Right forelimb (tissue), 1 donor: ENCODE data around the gene ERBB3.
"Not testable (repeated sequence)": the region's sequence is repeated elsewhere in the genome, so short reads cannot be mapped to it uniquely, and the experiment has no call there.

Experiments used
- DNase-seq: peaks from one replicate; pipeline ENCODE4 v3.0.0-alpha.2; 2018

Gene ERBB3

DNA sequence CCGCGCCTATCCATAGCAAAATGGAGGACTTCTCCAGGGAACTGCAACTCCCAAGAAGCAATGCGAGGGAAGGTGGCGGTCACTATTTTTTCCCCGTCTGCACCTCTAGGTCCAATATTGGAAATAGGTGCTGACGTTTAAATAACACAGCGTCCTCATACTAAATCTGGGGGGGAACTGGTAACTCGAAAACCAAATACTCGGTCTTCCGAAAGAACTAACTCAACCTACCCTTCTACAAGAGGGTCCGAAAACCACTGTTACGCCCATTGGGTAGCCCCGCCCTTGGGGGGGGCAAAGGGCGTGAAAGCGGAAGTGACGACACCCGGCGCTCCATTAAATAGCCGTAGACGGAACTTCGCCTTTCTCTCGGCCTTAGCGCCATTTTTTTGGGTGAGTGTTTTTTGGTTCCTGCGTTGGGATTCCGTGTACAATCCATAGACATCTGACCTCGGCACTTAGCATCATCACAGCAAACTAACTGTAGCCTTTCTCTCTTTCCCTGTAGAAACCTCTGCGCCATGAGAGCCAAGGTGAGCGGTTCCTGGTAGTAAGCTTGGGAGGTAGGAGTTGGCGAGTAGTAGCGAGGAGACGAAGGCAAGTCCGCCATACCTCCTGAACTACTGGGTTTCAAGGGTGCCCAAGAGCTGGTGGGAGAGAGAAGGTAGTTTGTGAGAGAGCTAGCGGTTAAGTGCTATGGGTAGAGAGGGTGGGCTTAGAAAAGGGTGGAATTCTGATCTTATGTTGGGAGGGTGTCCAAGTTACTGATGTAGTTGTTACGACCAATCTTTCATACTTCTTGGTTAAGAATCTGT lies 36.5 kb downstream of the ERBB3 start, which contains the start of gene RPL41:
Gene RPL41 (plus strand): TSS at position 367 of the 815 bp plus-strand sequence.
- peak; percentile 98 for DNase-seq

DNA sequence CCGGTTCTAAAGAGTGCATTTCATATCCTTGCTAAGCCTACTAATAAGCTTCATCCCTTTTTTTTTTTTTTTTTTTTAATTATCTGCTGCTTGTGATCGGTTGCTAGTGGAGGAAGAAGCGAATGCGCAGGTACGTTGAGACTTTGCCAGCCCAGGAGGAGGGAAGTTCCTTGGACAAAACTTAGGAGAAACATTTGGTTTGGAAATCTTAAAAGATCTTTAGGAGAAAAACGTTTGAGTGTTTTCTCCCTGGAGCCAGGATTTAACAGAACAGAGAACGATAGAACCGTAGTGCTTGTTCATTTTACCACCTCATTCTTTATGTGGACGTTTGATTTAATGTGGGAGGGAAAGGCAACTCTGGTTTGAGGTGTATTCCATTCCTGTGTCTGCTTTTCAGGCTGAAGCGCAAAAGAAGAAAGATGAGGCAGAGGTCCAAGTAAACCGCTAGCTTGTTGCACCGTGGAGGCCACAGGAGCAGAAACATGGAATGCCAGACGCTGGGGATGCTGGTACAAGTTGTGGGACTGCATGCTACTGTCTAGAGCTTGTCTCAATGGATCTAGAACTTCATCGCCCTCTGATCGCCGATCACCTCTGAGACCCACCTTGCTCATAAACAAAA lies 37.2 kb downstream of the ERBB3 start:
- not testable (repeated sequence) for DNase-seq

DNA sequence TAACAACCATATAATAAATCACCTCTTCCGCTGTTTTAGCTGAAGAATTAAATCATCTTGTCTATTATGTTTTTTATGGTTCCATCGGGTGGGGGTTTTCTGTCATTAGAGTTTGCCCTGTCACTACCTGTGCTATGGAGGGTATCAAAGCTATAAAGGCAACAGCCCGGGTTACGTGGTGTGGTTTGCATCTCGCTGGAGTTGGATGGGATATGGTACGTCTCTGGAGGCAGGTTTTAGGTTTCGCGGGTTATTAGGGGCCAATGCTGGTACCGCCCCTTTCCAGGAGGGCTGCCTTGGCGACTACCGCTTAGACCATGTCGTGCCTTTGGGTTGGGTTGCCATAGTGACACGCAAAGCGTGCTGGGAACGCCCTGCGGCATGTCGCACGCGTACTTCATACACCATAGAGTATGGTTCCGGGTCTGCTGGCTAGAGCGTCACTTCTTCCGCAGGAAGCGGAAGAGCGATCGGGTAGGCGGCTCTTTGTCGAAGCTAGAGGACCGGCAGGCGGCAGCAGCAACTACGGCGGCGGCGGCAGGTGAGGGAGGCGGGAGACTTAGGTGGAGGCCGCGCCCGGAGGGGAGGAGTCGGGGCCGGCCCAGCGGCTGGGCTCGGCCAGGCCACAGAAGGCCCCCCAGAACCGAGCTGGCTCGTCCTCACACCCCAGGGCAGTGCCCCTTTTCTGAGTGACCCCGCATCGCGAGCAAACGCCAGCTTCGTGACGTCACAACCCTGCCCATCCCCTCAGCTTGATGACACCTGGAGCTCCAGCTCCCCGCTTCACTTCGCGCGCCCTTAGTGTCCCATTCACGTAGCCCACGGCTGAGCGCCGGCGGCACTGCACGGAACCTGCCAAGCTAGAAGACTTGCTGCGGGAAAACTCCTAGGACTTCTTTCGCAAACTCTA lies 38.1 kb downstream of the ERBB3 start, which contains the start of gene ZC3H10:
Gene ZC3H10 (plus strand): TSS at position 489 of the 910 bp plus-strand sequence. CDS start 2,297 bp downstream, outside the sequence.
- DNase-seq = peak; percentile 96

DNA sequence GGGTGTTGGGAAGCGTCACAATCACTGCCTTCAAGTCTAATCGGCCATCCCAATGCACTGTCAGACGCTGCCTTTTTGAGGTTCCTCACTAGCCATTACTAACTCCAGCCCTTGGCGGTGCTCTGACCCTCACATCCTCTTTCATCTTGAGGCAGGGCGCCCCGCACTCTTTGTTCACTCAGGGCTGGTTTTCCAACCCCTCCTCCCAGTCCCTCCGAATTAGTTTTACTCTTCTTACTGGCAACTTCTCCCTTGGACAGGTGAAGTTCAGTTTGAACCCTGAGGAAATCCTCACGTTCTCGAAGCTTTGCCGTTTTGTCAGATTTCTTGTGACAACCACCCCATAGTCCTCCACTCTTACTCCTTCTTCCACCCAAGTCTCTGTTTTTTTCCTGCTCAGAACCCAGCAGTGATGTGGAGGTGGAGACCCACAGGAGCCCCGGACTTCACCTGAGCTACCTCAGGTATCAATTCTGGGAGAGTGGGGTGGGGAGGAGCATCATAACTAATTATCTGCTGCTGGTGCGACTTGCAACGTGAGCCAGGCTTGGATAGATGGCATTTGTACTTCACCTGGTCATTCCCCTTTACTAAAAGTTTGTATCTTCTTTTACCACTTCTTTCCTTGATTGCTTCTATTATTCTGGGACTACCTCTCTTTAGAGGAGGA lies 38.9 kb downstream of the ERBB3 start:
- no peak for DNase-seq

DNA sequence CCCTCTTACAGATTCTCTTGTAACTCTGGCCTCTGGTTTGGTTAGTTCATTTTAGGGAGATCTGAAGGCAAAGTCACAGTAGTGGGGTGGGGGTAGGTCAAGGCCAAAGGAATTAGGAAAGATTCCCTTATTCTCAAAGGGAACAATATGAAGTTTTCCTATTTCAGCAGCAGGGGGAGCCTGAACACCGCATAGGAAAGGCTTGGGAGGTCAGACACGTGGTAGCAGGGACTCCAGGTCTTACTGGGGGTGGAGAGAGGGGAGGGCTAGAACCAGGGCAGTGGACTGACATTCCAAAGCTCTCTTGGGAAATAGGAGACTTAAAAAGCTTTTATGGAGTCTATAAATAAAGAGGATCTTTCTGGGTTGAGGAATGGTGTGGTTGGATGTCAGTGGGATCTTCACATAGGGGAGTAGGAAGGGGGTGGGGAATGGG lies 39.4 kb downstream of the ERBB3 start:
- DNase-seq = peak; percentile 72

DNA sequence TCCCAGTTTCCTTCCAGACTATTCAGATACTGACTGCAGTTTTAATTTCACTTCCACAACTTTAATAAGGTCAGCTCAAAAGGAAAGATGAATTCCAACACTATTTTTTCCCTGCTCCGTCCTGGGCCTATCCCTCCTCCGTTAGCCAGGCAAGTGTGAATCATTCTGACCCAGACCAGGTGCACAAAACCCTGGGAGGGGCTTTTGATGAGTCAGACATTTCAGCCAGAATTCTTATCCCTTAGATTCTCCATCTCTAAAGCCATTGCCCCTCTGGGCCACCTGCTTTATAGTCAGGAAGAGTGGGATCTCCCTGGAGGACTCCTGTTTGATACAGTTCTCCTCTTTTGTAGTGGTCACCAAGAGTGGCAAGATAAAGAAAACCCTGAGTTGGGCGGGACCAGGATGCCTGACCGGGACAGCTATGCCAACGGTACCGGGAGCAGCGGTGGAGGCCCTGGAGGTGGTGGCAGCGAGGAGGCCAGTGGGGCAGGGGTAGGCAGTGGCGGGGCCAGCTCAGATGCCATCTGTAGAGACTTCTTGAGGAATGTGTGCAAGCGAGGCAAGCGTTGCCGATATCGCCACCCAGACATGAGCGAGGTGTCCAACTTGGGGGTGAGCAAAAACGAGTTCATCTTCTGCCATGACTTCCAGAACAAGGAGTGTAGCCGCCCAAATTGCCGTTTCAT lies 40.3 kb downstream of the ERBB3 start:
- no peak for DNase-seq

DNA sequence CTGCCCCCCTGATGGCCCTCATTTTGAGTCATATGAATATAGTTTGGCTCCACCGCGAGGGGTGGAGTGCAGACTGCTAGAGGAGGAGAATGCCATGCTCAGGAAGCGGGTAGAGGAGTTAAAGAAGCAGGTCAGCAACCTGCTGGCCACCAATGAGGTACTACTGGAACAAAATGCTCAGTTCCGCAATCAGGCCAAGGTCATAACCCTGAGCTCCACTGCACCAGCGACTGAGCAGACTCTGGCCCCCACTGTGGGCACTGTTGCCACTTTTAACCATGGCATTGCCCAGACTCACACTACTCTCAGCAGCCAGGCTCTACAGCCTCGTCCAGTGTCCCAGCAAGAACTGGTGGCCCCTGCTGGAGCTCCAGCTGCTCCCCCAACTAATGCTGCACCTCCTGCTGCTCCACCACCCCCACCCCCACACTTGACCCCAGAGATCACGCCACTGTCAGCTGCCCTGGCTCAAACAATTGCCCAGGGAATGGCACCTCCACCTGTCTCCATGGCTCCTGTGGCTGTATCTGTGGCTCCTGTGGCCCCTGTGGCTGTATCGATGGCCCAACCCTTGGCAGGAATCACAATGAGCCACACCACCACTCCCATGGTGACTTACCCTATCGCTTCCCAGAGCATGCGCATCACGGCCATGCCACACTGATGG lies 41.4 kb downstream of the ERBB3 start:
- DNase-seq = no peak

DNA sequence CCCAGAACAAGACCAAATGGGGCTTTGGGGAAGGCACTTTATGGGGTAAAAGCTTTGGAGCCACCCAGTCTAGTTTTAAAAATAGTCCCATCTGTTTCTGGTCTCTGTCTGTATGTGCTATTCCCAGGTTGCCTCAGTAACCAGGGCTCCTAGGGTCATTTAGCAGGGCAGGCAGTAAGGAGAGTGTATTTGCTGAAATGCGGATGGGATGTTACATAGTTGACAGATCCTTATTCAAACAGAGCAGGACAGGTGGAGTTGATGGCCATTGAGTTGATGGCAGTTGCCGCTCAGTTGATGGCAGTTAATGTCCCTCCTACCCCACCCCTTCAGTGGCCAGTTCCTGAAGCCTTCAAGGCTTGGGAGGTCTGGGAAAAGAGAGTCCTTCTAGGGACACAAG lies 42.7 kb downstream of the ERBB3 start:
- DNase-seq = no peak

DNA sequence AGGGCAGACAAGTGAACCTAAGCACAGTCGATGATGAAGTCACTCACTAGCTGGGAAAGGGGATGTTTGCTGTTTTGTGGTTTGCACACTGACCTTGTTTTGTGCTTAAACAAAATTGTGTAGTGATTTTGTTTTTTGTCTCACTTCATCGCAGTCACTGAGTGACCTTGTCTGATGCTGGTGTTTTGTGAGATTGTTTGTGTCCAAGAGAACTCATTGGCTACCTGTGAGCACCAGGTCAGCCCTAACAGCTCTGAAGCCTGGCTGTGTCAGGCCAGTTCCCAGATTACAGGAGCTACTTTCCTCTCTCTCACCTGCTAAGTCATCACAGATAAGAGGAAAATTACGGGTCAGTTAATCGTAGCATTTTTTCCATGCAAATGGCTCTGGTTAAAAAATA lies 44.2 kb downstream of the ERBB3 start:
- no peak for DNase-seq

DNA sequence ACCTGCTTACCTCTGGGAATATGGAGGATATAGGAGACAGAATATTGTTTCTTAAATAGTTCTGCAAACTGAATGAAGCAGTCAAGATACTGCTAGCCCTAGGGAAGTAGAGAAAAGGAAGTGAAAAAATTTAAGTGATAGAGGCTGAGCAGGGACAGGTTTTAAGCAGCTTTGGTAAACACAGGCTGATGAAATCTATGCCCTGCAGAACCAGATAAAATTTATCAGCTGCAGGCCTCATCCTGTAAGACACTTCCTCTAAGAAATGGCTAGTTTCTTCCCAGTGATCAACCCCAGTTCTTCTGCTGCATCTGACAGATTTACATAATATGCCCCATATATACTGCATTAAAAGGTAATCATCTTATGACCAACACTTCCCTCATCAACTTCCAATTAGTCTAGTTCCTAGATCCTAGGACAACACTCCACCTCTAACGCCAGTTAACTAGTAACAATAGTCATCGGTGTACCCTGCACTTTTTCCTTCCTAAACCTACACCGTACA lies 46.8 kb downstream of the ERBB3 start:
- DNase-seq = no peak

DNA sequence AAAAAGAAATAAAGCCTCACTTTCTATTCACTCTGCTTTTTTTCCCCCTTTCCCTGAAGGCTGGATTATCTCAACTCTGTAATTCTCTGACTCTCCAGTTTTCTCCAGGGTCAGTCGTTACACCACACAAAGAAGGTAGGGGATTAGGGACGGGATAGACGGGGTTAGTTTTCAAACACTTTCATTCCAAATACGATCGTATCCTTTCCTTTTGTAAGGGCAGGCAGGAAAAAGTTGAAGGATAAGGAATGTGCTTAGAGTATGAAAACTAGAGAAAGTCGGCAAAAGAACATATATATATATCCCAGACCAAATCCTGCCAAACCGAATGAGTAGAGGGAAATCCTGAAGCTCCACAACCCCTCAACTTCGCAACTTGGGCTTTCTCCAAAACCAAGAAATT lies 47.5 kb downstream of the ERBB3 start:
- DNase-seq = no peak

DNA sequence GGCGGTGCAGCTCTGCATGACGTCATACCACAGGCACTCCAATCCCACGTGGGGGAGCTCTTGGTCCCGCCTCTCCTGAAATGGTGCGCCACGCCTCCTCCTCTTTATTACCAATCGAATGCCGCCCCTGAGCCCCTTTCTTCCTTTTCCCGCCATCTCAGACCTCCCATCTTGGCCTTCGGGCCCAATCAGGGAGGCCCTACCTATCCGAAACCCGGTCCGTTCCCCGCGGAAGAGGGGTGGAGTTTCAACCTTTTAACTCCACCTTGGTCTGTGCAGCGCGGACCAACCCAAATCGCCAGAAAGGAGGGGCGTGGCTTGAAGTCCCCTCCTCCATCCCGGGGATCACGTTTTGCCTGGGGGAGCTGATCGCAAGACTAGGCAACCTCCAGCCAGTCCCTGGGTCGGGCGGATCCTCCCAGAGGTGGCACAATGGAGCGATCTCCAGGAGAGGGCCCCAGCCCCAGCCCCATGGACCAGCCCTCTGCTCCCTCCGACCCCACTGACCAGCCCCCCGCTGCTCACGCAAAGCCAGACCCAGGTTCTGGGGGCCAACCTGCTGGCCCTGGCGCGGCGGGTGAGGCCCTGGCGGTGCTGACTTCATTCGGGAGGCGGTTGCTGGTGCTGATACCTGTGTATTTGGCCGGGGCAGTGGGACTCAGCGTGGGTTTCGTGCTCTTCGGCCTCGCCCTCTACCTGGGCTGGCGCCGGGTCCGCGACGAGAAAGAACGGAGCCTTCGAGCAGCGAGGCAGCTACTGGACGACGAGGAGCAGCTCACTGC lies 48.1 kb downstream of the ERBB3 start, which contains the start of gene ESYT1:
Gene ESYT1 (plus strand): TSS at position 380 of the 782 bp plus-strand sequence. CDS start 53 bp downstream, at position 433.
- DNase-seq = peak; percentile 97

DNA sequence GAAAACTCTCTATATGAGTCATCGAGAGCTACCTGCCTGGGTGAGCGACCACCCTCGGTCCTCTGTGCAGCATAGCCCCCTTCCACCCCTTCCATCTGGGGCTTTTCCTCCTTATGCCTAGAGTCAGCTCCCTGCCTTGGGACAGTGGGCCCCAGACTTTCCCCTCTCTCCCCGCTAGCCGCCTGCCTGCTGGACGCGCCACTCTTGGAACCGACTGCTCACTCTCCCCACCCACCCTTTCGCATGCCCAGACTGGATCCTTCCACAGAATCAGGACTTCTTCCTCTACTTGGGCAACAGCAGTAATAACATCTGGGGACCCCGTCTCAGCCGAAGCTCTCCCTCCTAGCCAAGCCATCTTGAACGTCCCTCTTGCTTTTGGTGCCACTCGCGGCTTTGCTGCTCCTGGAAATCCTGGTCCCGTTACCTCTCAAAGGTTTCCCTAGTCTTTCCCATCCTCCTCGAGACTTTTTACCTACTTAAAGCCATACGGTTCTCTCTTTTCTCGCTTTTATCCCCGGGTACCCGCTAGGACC lies 48.8 kb downstream of the ERBB3 start:
- DNase-seq = no peak

DNA sequence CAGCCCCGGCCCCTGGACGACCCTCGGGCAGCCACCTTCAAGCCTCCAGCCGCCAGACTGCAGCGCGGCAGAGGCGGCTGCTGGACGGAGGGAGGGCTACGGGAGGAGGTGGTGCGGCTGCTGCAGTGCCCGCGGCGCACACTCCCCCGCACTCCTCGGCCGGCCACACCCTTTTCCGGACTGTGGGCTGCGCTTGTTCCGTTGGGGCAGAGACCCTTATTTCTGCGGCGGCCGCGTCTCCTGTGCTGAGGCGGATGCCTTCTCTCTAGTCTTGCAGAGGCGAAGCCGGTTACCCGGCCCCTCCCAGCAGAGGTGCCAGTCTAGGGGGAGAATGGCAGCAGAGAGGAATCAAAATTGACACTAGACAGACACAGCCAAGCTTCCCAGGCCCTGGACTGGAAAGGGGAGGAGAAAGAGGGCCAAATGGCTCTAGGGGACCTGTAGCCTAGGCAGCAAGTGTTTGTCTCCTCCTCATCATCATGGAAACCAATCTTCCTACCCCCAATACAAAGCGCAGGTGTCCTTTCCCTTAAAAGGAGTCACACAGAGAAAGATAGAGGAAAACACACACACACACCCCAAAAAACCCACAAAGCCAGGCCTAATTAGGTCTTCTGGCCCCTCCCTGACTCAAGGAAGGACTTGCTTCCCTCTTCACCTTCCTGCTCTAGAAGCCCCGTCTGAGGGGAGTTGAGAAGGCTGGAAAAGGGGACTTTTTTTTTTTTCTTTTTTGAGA lies 49.4 kb downstream of the ERBB3 start:
- no peak for DNase-seq

DNA sequence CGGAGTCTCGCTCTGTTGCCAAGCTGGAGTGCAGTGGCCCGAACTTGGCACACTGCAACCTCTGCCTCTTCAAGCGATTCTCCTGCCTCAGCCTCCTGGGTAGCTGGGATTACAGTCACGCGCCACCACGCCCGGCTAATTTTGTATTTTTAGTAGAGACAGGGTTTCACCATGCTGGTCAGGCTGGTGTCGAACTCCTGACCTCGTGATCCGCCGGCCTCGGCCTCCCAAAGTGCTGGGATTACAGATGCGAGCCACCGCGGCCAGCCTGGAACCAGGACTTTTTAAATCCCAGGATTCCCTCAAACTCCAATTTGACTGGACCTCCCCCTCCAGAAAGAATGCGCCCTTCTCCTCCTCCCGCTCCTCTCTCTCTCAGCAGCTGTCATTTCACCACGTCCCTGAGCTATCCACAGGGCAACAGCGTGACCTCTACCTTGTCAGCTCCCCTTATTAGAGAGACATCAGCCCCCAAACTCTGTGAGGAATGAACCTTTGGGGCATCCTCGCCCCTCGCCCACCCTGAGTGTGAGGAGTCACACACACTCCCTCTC lies 50.1 kb downstream of the ERBB3 start:
- DNase-seq = no peak

DNA sequence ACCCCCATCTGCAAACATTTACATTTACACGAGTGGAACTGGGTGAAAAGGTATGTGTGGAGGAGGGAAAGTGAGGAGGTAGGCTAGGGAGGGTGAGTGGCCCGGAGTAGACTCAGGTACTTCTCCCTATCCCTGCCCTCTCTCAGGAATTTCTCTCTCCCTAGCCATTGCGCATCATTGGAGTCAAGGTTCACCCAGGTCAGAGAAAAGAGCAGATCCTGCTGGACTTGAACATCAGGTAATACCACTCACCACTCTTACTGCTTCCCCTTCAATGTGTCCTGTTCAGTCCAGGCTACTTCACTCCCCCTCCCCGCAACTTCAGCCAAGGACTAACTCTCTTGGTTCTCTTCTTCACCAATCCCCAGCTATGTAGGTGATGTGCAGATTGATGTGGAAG lies 50.9 kb downstream of the ERBB3 start:
- no peak for DNase-seq

DNA sequence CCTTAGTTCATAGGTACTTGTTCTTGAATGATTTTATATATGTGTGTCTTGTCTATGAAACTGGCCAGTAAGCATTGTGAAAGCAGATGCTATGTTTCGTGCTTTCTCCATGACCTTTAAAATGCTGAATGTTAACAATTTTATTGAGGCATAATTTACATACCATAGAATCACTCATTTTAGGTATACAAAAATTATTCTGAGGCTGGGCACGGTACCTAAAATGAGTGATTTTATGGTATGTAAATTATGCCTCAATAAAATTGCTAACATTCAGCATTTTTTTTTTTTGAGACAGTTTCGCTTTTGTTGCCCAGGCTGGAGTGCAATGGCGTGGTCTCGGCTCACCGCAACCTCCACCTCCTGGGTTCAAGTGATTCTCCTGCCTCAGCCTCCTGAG lies 54.9 kb downstream of the ERBB3 start:
- DNase-seq = no peak

DNA sequence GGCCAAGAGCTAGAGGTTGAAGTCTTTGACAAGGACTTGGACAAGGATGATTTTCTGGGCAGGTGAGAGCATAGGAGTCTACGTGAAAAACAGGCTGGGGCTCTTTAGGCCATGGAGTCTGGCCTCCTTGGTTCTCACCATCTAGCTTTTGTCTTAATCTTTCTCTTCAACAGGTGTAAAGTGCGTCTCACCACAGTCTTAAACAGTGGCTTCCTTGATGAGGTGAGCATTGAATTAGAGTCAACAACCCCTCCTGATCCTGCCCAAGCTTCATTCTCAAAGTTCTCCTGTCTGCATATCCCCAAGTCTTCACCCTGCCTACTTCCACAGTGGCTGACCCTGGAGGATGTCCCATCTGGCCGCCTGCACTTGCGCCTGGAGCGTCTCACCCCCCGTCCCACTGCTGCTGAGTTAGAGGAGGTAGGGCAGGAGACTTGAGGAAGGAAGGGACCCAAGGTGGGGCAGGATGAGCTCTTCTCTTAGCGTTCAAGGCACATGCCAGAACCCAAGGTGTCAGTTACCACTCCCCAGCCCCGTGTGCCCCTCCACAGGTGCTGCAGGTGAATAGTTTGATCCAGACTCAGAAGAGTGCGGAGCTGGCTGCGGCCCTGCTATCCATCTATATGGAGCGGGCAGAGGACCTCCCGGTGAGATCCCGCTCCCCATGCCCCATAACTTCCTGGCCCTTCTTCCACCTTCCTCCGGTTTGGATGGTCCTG lies 58.0 kb downstream of the ERBB3 start:
- DNase-seq = no peak
